A549 (cell line): ENCODE results near the gene EXOC4.

Source experiments
- CEBPB ChIP-seq, 2 experiments: fragments of >200 bp in 1 of 2; sonication (Bioruptor Twin) in 1 of 2; formaldehyde crosslinking in 1 of 2; IDR thresholded peaks; 2 replicates each; pipeline ENCODE4 v1.6.1; 2012 to 2016
- CTCF ChIP-seq: fragments of >200 bp; sonication (Bioruptor Twin); formaldehyde crosslinking; IDR thresholded peaks from 3 replicates; pipeline ENCODE4 v1.5.1; 2016
- FOSB ChIP-seq: fragments of 250-450 bp; sonication (Bioruptor Pico); IDR thresholded peaks from 2 replicates; pipeline ENCODE4 v1.5.0; 2020; ENCODE audit warnings: mild to moderate bottlenecking, moderate library complexity
- HOXA7 ChIP-seq: fragments of 250-450 bp; sonication (Bioruptor Pico); IDR thresholded peaks from 2 replicates; pipeline ENCODE4 v1.5.0; 2020; ENCODE audit warnings: mild to moderate bottlenecking, moderate library complexity
- HOXB5 ChIP-seq: fragments of 250-450 bp; sonication (Bioruptor Pico); IDR thresholded peaks from 2 replicates; pipeline ENCODE4 v1.5.0; 2020; ENCODE audit warnings: mild to moderate bottlenecking, moderate library complexity
- MYC ChIP-seq: IDR thresholded peaks from 2 replicates; pipeline ENCODE4 v1.6.1; 2012; ENCODE audit warnings: mild to moderate bottlenecking, inconsistent platforms, low read length, improper control_type of control experiment, borderline replicate concordance
- POLR2A ChIP-seq: IDR thresholded peaks from 2 replicates; pipeline ENCODE4 v1.6.1; 2012; ENCODE audit warnings: mild to moderate bottlenecking, low read length
- RAD21 ChIP-seq, 2 experiments: fragments of >200 bp in 1 of 2; sonication (Bioruptor Twin) in 1 of 2; formaldehyde crosslinking in 1 of 2; IDR thresholded peaks in 1 of 2; conservative IDR thresholded peaks in 1 of 2; 2 replicates in 1 of 2; 3 replicates in 1 of 2; pipeline ENCODE4 v1.6.1; 2012 to 2018; ENCODE audit warnings: inconsistent platforms in 1 of 2
- REST ChIP-seq: fragments of 200-600 bp; sonication (generic); IDR thresholded peaks from 2 replicates; pipeline ENCODE4 v1.6.1; 2016; ENCODE audit warnings: antibody characterized with exemption, mild to moderate bottlenecking, moderate library complexity
- RNF2 ChIP-seq: fragments of 200-600 bp; sonication (generic); IDR thresholded peaks from 2 replicates; pipeline ENCODE4 v1.6.1; 2016; ENCODE audit warnings: low read depth, mild to moderate bottlenecking, antibody characterized with exemption, moderate library complexity, borderline replicate concordance

GRCh38 chr7:133820584-133820983, 567.7 kb downstream of the EXOC4 start:
- TF ChIP-seq CTCF (no peak), HOXA7 (CRISPR knock-in tag) (no peak), POLR2A (no peak), CEBPB (IDR thresholded peaks at IDR 0.05) (no peak), FOSB (CRISPR knock-in tag) (no peak), RNF2 (no peak), RAD21 (conservative IDR thresholded peaks at IDR 0.05 in 1 of 2, IDR thresholded peaks at IDR 0.05 in 1 of 2) (no peak), HOXB5 (no peak), MYC (no peak), REST (no peak)
